Stomach (tissue), 4 donors: Measurements from ENCODE around the gene RAD54L.

Experiments used
- EP300 ChIP-seq: sonication (generic); formaldehyde crosslinking; IDR thresholded peaks from one replicate; pipeline ENCODE4 v1.6.1; 2017; ENCODE audit warnings: antibody characterized with exemption
- POLR2A ChIP-seq, 4 donors: fragments of 450-650 bp; IDR thresholded peaks; one replicate each; pipeline ENCODE4 v1.6.1; 2016; ENCODE audit warnings: antibody characterized with exemption in 4 of 4, control low read depth in 2 of 4, mild to moderate bottlenecking in 1 of 4, moderate library complexity in 1 of 4
- POLR2AphosphoS5 ChIP-seq, 3 donors: sonication (generic); formaldehyde crosslinking; IDR thresholded peaks; one replicate each; pipeline ENCODE4 v1.6.1; 2016; ENCODE audit warnings: antibody characterized with exemption in 3 of 3
- TF ChIP-seq, protein P1 (sequence below), 7 experiments: fragments of 450-650 bp in 4 of 7; fragments of 200-600 bp in 3 of 7; sonication (generic) in 3 of 7; IDR thresholded peaks; one replicate each; pipeline ENCODE4 v1.5.1; 2016 to 2019; ENCODE audit warnings: antibody characterized with exemption in 7 of 7, control low read depth in 2 of 7, mild to moderate bottlenecking in 1 of 7

DNA sequence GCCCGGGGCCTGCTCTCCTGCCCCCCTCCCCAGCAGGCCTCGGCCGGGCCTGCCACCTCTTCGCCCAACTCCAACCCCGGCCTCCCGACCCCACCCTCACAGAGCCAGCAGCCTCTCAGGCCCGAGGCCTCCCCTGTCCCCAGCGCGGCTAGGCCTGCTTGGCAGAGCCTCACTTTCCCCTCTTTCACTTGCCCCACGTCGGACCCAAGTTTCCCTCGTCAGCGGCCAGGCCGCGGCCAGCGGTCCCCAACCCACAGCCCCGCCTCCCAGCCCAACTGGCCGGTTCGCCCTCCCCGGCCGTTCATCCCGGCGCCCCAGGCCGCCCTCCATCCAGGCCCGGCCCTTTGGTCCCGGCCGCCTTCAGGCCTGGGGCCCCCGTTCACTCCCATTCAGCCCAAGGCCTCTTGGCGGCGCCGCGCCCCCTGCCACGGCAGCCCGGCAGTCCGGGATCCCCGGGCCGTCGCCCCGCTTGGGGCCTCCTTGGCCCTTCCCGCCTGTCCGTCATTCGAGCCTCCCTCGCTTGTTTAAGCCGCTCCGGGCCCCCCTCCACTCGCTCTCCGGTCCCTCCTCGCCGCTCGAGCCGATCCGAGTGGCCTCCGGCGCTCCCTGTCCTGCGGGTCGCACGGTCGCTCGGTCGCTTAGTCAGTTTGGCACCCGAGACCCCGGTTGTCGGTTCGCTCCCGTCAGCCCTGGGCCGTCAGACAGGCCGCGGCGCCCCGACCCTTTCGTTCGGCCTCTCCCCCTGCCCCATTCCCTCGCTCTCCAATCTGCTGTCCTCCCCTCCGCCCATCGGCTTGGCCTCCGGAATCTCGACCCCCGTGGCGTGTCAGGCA, 54.5 kb downstream of the RAD54L start:
- TF ChIP-seq, protein P1, sequence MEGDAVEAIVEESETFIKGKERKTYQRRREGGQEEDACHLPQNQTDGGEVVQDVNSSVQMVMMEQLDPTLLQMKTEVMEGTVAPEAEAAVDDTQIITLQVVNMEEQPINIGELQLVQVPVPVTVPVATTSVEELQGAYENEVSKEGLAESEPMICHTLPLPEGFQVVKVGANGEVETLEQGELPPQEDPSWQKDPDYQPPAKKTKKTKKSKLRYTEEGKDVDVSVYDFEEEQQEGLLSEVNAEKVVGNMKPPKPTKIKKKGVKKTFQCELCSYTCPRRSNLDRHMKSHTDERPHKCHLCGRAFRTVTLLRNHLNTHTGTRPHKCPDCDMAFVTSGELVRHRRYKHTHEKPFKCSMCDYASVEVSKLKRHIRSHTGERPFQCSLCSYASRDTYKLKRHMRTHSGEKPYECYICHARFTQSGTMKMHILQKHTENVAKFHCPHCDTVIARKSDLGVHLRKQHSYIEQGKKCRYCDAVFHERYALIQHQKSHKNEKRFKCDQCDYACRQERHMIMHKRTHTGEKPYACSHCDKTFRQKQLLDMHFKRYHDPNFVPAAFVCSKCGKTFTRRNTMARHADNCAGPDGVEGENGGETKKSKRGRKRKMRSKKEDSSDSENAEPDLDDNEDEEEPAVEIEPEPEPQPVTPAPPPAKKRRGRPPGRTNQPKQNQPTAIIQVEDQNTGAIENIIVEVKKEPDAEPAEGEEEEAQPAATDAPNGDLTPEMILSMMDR (IDR thresholded peaks at IDR 0.05), result peak in 1 of 7 experiments; percentile 14
- no peak for TF ChIP-seq POLR2AphosphoS5 (IDR thresholded peaks at IDR 0.05)
- no peak for TF ChIP-seq POLR2A (IDR thresholded peaks at IDR 0.05)
- no peak for TF ChIP-seq EP300
